ENCODE results near the gene LAMA2. TPM values are rescaled to one million over a fixed set of nuclear protein-coding genes. Genes with fewer than 3 reads are reported as not detected.

The LAMA2 gene
- total RNA-seq, 2 donors from 2014 or later: 3.6 to 7.5 TPM

DNA sequence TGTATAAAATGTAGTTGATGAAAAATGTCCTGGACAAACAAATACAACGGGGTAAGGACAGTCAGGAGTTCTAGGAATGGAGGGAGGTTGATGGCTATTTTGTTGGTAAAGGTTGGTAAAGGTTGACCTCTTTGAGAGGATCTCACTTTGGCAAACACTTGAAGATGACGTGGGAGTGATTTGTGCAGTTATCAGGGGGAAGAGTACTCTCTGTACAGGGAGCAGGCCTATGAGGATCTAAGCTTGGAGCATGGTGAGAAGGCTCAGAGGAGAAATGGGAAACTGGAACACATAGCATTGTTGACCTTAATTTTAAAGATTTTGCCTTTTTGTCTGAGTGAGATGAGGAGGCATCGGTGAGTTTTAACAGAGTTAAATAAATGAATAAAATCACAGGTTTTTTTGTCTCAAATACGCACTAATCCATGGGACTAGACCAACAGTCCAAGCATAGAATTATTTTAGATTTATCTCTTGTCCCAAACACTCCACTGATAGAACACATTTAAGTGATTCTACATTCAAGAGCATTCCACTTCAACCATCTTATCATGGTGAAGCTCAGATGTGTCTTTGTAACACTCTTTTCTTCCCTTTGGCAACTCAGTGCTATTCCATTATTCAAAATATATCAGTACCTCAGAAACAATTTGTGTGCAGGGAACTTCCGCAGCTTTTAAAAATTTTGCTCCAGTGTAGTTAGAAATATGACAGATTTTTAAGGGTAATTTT is 5.7 kb downstream of the LAMA2 start:
- no peak overlapping the region for H3K27ac ChIP-seq
- no peak overlapping the region for H3K4me3 ChIP-seq
- H3K9me3 ChIP-seq: no peaks in the 10 kb centered on the region
- DNase-seq: no peak
- no peaks in the 10 kb centered on the region for H3K36me3 ChIP-seq
- no peak overlapping the region for H3K9ac ChIP-seq (ENCODE audit: low read depth in 2 of 2, low read length in 2 of 2)
- H3K4me1 ChIP-seq: no peaks in the 10 kb centered on the region
- TF ChIP-seq, protein P1, sequence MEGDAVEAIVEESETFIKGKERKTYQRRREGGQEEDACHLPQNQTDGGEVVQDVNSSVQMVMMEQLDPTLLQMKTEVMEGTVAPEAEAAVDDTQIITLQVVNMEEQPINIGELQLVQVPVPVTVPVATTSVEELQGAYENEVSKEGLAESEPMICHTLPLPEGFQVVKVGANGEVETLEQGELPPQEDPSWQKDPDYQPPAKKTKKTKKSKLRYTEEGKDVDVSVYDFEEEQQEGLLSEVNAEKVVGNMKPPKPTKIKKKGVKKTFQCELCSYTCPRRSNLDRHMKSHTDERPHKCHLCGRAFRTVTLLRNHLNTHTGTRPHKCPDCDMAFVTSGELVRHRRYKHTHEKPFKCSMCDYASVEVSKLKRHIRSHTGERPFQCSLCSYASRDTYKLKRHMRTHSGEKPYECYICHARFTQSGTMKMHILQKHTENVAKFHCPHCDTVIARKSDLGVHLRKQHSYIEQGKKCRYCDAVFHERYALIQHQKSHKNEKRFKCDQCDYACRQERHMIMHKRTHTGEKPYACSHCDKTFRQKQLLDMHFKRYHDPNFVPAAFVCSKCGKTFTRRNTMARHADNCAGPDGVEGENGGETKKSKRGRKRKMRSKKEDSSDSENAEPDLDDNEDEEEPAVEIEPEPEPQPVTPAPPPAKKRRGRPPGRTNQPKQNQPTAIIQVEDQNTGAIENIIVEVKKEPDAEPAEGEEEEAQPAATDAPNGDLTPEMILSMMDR (IDR thresholded peaks at IDR 0.05): no peak
- intact Hi-C loops (cut with DNase I): no loop called here
- no peaks in the 10 kb centered on the region for H3K27me3 ChIP-seq

DNA sequence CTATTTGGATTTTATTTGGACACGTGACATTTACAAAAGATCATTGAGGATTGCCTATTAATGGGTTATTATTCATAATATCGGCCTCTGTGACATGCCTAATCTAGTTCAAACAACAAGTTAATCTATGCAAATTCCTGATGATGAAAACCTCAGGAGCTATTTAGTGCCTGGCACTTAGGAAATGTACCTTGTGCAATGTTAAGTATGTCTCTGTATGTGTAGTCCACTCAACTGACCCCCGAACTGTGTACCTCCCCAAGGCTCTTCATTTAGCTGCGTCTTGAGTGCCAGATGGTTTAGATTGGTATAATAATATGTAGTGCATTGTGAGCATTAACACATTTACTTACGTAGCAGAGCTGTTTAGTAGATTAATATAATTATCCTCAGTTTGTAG is 6.9 kb downstream of the LAMA2 start:
- intact Hi-C loops (cut with DNase I): no loop called here
- Histone ChIP-seq H3K4me1 (no peaks in the 10 kb centered on the region), H3K27ac (no peak overlapping the region), H3K9ac (ENCODE audit: low read depth in 2 of 2, low read length in 2 of 2) (no peak overlapping the region), H3K36me3 (no peaks in the 10 kb centered on the region), H3K9me3 (no peaks in the 10 kb centered on the region), H3K4me3 (no peak overlapping the region), H3K27me3 (no peaks in the 10 kb centered on the region)
- TF ChIP-seq, protein P1 (IDR thresholded peaks at IDR 0.05): no peak
- DNase-seq: no peak

DNA sequence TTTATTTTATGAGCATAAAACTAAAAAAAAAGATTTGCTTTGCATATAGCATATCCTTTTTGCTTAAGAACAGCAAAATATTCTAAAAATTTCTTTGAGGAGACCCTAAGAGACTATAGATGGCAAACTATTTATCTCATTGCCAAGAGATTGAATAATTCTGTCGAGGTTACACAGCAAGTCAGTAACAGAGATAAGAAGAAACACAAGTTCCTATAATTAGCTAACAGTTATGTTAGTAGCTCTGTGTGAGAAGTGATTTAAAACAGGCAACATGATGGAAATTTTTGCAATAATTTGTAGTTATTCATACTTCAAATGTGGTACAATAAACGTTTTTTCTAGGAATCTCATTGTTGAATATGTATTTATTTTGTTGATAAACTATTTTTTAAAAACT is 9.1 kb downstream of the LAMA2 start:
- intact Hi-C loops (cut with DNase I): no loop called here
- no peaks in the 10 kb centered on the region for H3K4me1 ChIP-seq
- H3K4me3 ChIP-seq: no peak overlapping the region
- no peak for DNase-seq
- no peaks in the 10 kb centered on the region for H3K27me3 ChIP-seq
- no peak overlapping the region for H3K27ac ChIP-seq
- H3K9ac ChIP-seq (ENCODE audit: low read depth in 2 of 2, low read length in 2 of 2): no peak overlapping the region
- no peaks in the 10 kb centered on the region for H3K9me3 ChIP-seq
- TF ChIP-seq, protein P1 (IDR thresholded peaks at IDR 0.05): no peak
- H3K36me3 ChIP-seq: no peaks in the 10 kb centered on the region

DNA sequence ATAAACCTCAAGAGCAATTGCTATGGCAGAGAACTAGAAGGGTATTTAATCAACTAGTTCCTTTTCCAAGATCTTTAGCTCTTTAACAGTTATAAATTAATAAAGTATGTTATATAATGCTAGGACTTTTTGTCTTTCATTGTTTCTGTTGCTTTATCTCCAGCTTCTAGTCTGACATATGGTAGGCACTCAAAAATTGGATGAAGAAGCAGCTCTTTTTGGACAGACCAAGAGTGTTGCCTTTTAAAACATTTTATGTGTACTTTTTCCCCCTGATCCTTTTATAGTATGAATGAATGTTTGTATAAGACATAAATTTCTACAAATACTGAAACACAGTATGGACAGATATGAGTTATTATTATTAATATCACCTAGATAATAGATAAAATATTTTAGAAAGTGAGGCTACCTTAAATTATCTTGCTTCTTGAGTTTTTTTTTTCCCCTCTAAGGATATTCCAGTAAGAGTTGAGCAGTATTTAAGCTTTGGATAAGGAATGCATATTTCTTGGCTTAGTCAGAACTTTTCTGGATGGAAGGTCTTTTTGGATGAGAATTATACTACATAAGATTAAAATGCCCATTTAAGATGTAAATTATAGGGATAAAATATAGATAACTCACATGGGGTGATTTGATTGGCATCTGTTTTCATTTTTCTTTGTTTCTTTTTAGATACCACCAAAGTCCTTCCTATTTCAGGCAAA is 16.6 kb downstream of the LAMA2 start:
- H3K9me3 ChIP-seq: no peaks in the 10 kb centered on the region
- no peaks in the 10 kb centered on the region for H3K4me1 ChIP-seq
- no peak overlapping the region for H3K9ac ChIP-seq (ENCODE audit: low read depth in 2 of 2, low read length in 2 of 2)
- TF ChIP-seq, protein P1 (IDR thresholded peaks at IDR 0.05): no peak
- no peak overlapping the region for H3K27ac ChIP-seq
- no peak overlapping the region for H3K4me3 ChIP-seq
- H3K36me3 ChIP-seq: no peaks in the 10 kb centered on the region
- H3K27me3 ChIP-seq: no peaks in the 10 kb centered on the region
- intact Hi-C loops (cut with DNase I): no loop called here
- no peak for DNase-seq

DNA sequence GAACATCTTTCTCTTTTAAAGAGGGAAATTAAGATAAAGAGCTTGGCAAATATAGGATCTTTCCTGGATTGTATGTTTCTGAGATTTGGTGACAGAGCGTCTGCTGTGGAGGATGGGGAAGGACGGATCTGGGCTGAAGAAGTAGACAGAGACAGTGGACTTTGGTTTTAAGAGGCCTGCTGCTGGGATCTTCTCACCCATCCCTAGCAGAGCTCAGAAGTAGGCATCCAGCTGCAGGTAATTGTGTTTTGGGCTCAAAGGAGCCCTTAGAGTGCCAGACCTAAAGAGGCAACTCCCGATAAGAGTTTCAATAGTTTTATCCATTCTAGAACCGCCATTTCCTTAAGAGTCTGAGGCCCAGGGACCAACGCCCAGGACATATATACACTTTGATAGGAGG is 20.8 kb downstream of the LAMA2 start:
- Histone ChIP-seq H3K27me3 (no peaks in the 10 kb centered on the region), H3K27ac (no peak overlapping the region), H3K36me3 (no peaks in the 10 kb centered on the region), H3K4me1 (no peaks in the 10 kb centered on the region), H3K9ac (ENCODE audit: low read depth in 2 of 2, low read length in 2 of 2) (no peak overlapping the region), H3K9me3 (no peaks in the 10 kb centered on the region), H3K4me3 (no peak overlapping the region)
- TF ChIP-seq, protein P1 (IDR thresholded peaks at IDR 0.05): no peak
- intact Hi-C loops (cut with DNase I): no loop called here
- DNase-seq: no peak

All from colonic mucosa (tissue), 4 donors.